ENCODE results near the gene BFSP2. TPM values are rescaled to one million over a fixed set of nuclear protein-coding genes. Genes with fewer than 3 reads are reported as not detected.

The BFSP2 gene, protein sequence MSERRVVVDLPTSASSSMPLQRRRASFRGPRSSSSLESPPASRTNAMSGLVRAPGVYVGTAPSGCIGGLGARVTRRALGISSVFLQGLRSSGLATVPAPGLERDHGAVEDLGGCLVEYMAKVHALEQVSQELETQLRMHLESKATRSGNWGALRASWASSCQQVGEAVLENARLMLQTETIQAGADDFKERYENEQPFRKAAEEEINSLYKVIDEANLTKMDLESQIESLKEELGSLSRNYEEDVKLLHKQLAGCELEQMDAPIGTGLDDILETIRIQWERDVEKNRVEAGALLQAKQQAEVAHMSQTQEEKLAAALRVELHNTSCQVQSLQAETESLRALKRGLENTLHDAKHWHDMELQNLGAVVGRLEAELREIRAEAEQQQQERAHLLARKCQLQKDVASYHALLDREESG
- not detected for total RNA-seq

DNA sequence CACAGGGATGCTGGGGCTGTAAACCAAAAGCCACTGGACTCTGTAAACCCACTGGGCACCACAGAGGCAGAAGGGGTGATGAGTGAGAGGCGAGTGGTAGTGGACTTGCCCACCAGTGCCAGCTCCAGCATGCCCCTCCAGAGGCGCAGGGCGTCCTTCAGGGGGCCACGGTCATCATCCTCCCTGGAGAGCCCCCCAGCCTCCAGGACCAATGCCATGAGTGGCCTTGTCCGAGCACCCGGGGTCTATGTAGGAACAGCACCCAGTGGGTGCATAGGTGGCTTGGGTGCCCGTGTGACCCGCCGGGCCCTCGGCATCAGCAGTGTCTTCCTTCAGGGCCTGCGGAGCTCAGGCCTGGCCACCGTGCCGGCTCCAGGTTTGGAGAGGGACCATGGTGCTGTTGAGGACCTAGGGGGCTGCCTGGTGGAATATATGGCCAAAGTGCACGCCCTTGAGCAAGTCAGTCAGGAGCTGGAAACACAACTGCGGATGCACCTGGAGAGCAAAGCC is at the start of gene BFSP2:
Gene BFSP2 (plus strand): TSS at position 51 of the 510 bp plus-strand sequence. CDS start 28 bp downstream, at position 79.

Other genes starting within 250 kb of the BFSP2 start
- gene CDV3, start 173.6 kb downstream of the BFSP2 start, total RNA-seq, result 125 TPM

Measured in diencephalon (tissue), 1 donor.